D721Med (cell line): ENCODE data around the gene IL1RAPL1.

ENCODE experiments used
- DNase-seq: peaks from one replicate; pipeline ENCODE4 v3.0.0; 2011; ENCODE audit warnings: low spot score; ENCODE audit not compliant: insufficient read length
- FAIRE-seq: peaks from 2 replicates; lab custom pipeline; 2011; peaks lifted over from hg19 to GRCh38; lab: Jason Lieb, UNC
- CTCF ChIP-seq: IDR thresholded peaks from 2 replicates; pipeline ENCODE4 v1.5.1; 2012; ENCODE audit warnings: mild to moderate bottlenecking, control low read depth; ENCODE audit not compliant: insufficient read depth; ENCODE audit errors: missing control alignments

The IL1RAPL1 gene

GRCh38 chrX:29143756-29144155, 556.5 kb downstream of the IL1RAPL1 start:
- FAIRE-seq = no peak
- TF ChIP-seq CTCF = no peak
- DNase-seq = no peak

- TF ChIP-seq CTCF = no peak
- DNase-seq (no peak), FAIRE-seq (no peak)
Observed at GRCh38 chrX:29145316-29145715, 558.1 kb downstream of the IL1RAPL1 start.

GRCh38 chrX:29148511-29148910, 561.3 kb downstream of the IL1RAPL1 start:
- DNase-seq = no peak
- no peak for FAIRE-seq
- TF ChIP-seq CTCF = no peak

GRCh38 chrX:29155286-29155685, 568.0 kb downstream of the IL1RAPL1 start:
- FAIRE-seq = no peak
- no peak for TF ChIP-seq CTCF
- no peak for DNase-seq

- no peak for TF ChIP-seq CTCF
- DNase-seq = no peak
- no peak for FAIRE-seq
Observed at GRCh38 chrX:29172880-29173279, 585.6 kb downstream of the IL1RAPL1 start.

GRCh38 chrX:29187264-29187663, 600.0 kb downstream of the IL1RAPL1 start:
- no peak for TF ChIP-seq CTCF
- FAIRE-seq = no peak
- no peak for DNase-seq

- no peak for DNase-seq
- no peak for FAIRE-seq
- no peak for TF ChIP-seq CTCF
Observed at GRCh38 chrX:29196501-29196900, 609.3 kb downstream of the IL1RAPL1 start.
